ENCODE results near the gene EIPR1.

The EIPR1 gene

GRCh38 chr2:3264010-3264744 is 113.4 kb downstream of the EIPR1 start:
- DNase-seq: no peak

GRCh38 chr2:3263487-3263886 is 114.1 kb downstream of the EIPR1 start:
- DNase-seq: no peak

GRCh38 chr2:3262437-3263388 is 114.9 kb downstream of the EIPR1 start:
- no peak for DNase-seq

- no peak for DNase-seq
These were observed 116.1 kb downstream of the EIPR1 start for GRCh38 chr2:3261511-3261910.

GRCh38 chr2:3260959-3261358 is 116.7 kb downstream of the EIPR1 start:
- DNase-seq: no peak

GRCh38 chr2:3257826-3258225 is 119.8 kb downstream of the EIPR1 start:
- no peak for DNase-seq

- DNase-seq: no peak
These were observed 120.5 kb downstream of the EIPR1 start for GRCh38 chr2:3257166-3257565.

- DNase-seq: no peak
These were observed 121.0 kb downstream of the EIPR1 start for GRCh38 chr2:3256605-3257004.

- DNase-seq: no peak
These were observed 121.5 kb downstream of the EIPR1 start for GRCh38 chr2:3256157-3256556.

- no peak for DNase-seq
These were observed 123.1 kb downstream of the EIPR1 start for GRCh38 chr2:3254442-3254941.

- DNase-seq: no peak
These were observed 123.6 kb downstream of the EIPR1 start for GRCh38 chr2:3253913-3254441.

- DNase-seq: no peak
These were observed 125.7 kb downstream of the EIPR1 start for GRCh38 chr2:3251946-3252345.

GRCh38 chr2:3249476-3249962 is 128.1 kb downstream of the EIPR1 start:
- no peak for DNase-seq

- DNase-seq: no peak
These were observed 128.7 kb downstream of the EIPR1 start for GRCh38 chr2:3248754-3249475.

GRCh38 chr2:3246928-3247714 is 130.5 kb downstream of the EIPR1 start:
- no peak for DNase-seq

GRCh38 chr2:3246406-3246805 is 131.2 kb downstream of the EIPR1 start:
- no peak for DNase-seq

GRCh38 chr2:3244486-3244885 is 133.1 kb downstream of the EIPR1 start:
- no peak for DNase-seq

GRCh38 chr2:3243804-3244203 is 133.8 kb downstream of the EIPR1 start:
- DNase-seq: no peak

GRCh38 chr2:3242747-3243369 is 134.8 kb downstream of the EIPR1 start:
- no peak for DNase-seq

- no peak for DNase-seq
These were observed 135.5 kb downstream of the EIPR1 start for GRCh38 chr2:3241971-3242746.
